Activated CD4-positive, alpha-beta T cell treated with anti-CD3 and anti-CD28 coated beads for 24 hours (primary cell): ENCODE measurements around the gene KRT14.
A peak's percentile ranks its signal among the peaks of the same experiment; 100 is the strongest.
"Not testable (repeated sequence)": the region's sequence is repeated elsewhere in the genome, so short reads cannot be mapped to it uniquely, and the experiment has no call there.

ENCODE experiments used
- DNase-seq, 2 donors: peaks; one replicate each; pipeline ENCODE4 v3.0.0-alpha.2; 2020; ENCODE audit warnings: low read depth in 2 of 2

The KRT14 gene

GRCh38 chr17:41579484-41580243 lies 7.0 kb downstream of the KRT14 start:
- DNase-seq = peak; percentile 36 to 71

- no peak for DNase-seq
These were observed 7.7 kb downstream of the KRT14 start for GRCh38 chr17:41578971-41579370.

- DNase-seq = no peak
These were observed 8.2 kb downstream of the KRT14 start for GRCh38 chr17:41578538-41578937.

- DNase-seq = not testable (repeated sequence)
These were observed 10.0 kb downstream of the KRT14 start for GRCh38 chr17:41576740-41577139.

- DNase-seq = no peak
These were observed 11.4 kb downstream of the KRT14 start for GRCh38 chr17:41575336-41575735.

GRCh38 chr17:41571561-41572434 lies 14.9 kb downstream of the KRT14 start, which contains the start of gene KRT9:
KRT9 (minus strand) TSS chr17:41572059; CDS start chr17:41571992, 67 bp downstream.
- no peak for DNase-seq

GRCh38 chr17:41567317-41567716 lies 19.4 kb downstream of the KRT14 start:
- no peak for DNase-seq

GRCh38 chr17:41565338-41565737 lies 21.4 kb downstream of the KRT14 start:
- DNase-seq = no peak

- DNase-seq = no peak
These were observed 23.0 kb downstream of the KRT14 start for GRCh38 chr17:41563607-41564170.

GRCh38 chr17:41561554-41561953 lies 25.1 kb downstream of the KRT14 start:
- DNase-seq = no peak

GRCh38 chr17:41559548-41559947 lies 27.1 kb downstream of the KRT14 start:
- DNase-seq = no peak

GRCh38 chr17:41556931-41557330 lies 29.8 kb downstream of the KRT14 start:
- DNase-seq = no peak

GRCh38 chr17:41556306-41556705 lies 30.4 kb downstream of the KRT14 start:
- DNase-seq = no peak

- DNase-seq = no peak
These were observed 31.4 kb downstream of the KRT14 start for GRCh38 chr17:41555105-41555887.

GRCh38 chr17:41553987-41554680 lies 32.6 kb downstream of the KRT14 start:
- DNase-seq = no peak

GRCh38 chr17:41553176-41553575 lies 33.5 kb downstream of the KRT14 start:
- DNase-seq = no peak

GRCh38 chr17:41552455-41552854 lies 34.2 kb downstream of the KRT14 start:
- DNase-seq = no peak

- no peak for DNase-seq
These were observed 35.3 kb downstream of the KRT14 start for GRCh38 chr17:41551365-41551764.

- DNase-seq = no peak
These were observed 37.1 kb downstream of the KRT14 start for GRCh38 chr17:41549596-41550039.

- DNase-seq = peak; percentile 67 to 81
These were observed 37.7 kb downstream of the KRT14 start for GRCh38 chr17:41548844-41549595.
